ENCODE measurements around the gene CFAP73. TPM values are rescaled to one million over a fixed set of nuclear protein-coding genes. Genes with fewer than 3 reads are reported as not detected.

Gene CFAP73
- polyA plus RNA-seq, 1 of the 3 experiments (the other 2 are of a cell fraction): not detected

DNA sequence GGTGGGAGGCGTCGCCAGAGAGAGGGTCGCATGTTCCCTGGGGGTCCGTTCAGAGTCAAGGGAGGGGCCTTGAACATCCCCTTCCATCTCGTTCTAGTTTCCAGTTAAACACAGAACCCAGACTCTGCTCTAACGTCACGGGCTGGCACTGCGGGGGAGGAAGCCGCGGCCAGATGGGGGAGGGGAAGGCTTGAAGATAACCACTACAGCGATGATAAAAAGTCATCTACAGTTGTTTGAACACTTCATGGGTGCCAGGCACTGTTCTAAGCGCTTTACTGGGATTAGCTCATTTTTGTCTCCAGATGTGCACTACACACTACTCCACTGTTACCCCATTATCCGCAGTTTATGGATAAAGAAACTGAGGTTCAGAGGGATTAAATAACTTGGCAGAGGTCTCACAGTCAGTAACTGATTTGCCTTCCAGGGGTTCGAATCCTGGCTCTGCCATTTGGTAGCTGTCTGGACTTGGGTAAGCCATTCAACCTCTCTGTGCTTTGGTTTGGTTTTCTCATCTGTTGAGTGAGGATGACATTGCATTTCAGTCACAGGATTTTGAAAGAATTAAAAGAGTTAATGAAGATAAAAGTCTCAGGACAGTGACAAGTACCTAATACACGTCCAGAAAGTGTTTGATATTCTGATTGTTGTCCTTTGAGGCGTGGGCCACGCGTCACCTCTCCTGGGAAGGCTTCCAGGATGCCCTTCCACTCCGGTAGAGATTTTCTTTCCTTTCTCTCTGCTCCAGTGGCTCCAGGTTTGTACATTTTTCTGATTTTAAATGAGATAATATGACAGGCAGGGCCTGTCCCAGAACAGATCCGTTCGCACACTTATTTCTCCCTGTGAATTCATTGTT, 13.2 kb upstream of the CFAP73 start (continued):
- TF ChIP-seq, protein P1, sequence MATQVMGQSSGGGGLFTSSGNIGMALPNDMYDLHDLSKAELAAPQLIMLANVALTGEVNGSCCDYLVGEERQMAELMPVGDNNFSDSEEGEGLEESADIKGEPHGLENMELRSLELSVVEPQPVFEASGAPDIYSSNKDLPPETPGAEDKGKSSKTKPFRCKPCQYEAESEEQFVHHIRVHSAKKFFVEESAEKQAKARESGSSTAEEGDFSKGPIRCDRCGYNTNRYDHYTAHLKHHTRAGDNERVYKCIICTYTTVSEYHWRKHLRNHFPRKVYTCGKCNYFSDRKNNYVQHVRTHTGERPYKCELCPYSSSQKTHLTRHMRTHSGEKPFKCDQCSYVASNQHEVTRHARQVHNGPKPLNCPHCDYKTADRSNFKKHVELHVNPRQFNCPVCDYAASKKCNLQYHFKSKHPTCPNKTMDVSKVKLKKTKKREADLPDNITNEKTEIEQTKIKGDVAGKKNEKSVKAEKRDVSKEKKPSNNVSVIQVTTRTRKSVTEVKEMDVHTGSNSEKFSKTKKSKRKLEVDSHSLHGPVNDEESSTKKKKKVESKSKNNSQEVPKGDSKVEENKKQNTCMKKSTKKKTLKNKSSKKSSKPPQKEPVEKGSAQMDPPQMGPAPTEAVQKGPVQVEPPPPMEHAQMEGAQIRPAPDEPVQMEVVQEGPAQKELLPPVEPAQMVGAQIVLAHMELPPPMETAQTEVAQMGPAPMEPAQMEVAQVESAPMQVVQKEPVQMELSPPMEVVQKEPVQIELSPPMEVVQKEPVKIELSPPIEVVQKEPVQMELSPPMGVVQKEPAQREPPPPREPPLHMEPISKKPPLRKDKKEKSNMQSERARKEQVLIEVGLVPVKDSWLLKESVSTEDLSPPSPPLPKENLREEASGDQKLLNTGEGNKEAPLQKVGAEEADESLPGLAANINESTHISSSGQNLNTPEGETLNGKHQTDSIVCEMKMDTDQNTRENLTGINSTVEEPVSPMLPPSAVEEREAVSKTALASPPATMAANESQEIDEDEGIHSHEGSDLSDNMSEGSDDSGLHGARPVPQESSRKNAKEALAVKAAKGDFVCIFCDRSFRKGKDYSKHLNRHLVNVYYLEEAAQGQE (IDR thresholded peaks at IDR 0.05; ENCODE audit: low read depth, low read length): no peak
- TF ChIP-seq, protein P2, sequence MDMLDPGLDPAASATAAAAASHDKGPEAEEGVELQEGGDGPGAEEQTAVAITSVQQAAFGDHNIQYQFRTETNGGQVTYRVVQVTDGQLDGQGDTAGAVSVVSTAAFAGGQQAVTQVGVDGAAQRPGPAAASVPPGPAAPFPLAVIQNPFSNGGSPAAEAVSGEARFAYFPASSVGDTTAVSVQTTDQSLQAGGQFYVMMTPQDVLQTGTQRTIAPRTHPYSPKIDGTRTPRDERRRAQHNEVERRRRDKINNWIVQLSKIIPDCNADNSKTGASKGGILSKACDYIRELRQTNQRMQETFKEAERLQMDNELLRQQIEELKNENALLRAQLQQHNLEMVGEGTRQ (IDR thresholded peaks at IDR 0.05; ENCODE audit: borderline replicate concordance, low read depth, low read length): no peak
- TF ChIP-seq JUND (IDR thresholded peaks at IDR 0.05) (no peak), TCF12 (IDR thresholded peaks at IDR 0.05) (no peak), GABPA (IDR thresholded peaks at IDR 0.05; ENCODE audit: low read depth) (no peak), RCOR1 (IDR thresholded peaks at IDR 0.05; ENCODE audit: low read length) (no peak), MEF2A (IDR thresholded peaks at IDR 0.05; ENCODE audit: borderline replicate concordance, low read depth) (no peak)
- TF ChIP-seq, protein P3, sequence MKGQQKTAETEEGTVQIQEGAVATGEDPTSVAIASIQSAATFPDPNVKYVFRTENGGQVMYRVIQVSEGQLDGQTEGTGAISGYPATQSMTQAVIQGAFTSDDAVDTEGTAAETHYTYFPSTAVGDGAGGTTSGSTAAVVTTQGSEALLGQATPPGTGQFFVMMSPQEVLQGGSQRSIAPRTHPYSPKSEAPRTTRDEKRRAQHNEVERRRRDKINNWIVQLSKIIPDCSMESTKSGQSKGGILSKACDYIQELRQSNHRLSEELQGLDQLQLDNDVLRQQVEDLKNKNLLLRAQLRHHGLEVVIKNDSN (IDR thresholded peaks at IDR 0.05; ENCODE audit: borderline replicate concordance, low read depth): no peak

DNA sequence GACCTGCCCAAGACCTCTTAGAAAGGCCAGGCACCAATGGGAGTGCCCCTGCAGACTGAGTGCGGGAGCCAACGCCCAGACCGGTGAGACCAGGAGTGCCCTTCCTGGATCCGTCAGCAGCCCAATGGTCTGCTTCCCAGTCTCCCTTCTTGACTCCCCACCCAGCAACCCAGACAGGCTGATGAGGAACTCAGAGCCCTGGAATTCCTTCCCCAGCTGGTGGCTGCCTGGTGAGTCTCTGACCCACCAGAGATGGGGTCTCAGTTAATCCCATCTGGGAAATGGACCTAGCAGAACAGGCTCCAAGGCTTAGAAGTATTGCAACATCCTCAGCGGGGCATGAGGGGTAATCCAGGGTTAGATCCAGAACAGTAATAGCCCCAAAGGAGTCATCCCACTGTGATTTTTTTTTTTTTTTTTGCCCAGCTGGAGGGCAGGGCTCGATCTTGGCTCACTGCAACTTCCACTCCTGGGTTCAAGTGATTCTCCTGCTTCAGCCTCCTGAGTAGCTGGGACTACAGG, 12.5 kb upstream of the CFAP73 start:
- DNase-seq: no peak
- no peak overlapping the region for H3K9ac ChIP-seq
- no peaks in the 10 kb centered on the region for H3K79me2 ChIP-seq (ENCODE audit: insufficient read depth)
- H3K4me3 ChIP-seq (ENCODE audit: low read depth in 2 of 2, low read length in 1 of 2): no peak overlapping the region
- H3K9me3 ChIP-seq: no peaks in the 10 kb centered on the region
- ChIA-PET POLR2A (no interaction called here), CTCF (interaction anchor here (1.3 to 6.4 kb wide), 4 partner anchors 9 to 88 kb away, joined by 4 to 49 read pairs (median 7); partner anchors contain the start of gene CFAP73)
- no peak overlapping the region for H2AFZ ChIP-seq (ENCODE audit: low read depth)
- H3K36me3 ChIP-seq (replicated peaks in 1 of 2; ENCODE audit: control insufficient read depth in 1 of 2, insufficient read depth in 2 of 2, low read length in 1 of 2): no peaks in the 10 kb centered on the region
- no peaks in the 10 kb centered on the region for H4K20me1 ChIP-seq (ENCODE audit: insufficient read depth)
- no peak overlapping the region for H3K4me2 ChIP-seq
- H3K4me1 ChIP-seq (ENCODE audit: control insufficient read depth in 1 of 2, insufficient read depth in 2 of 2, low read depth in 1 of 2, low read length in 1 of 2): no peaks in the 10 kb centered on the region; a peak in 1 of 4 replicates
- no peaks in the 10 kb centered on the region for H3F3A ChIP-seq (replicated peaks; ENCODE audit: insufficient read depth)
- H3K27me3 ChIP-seq (ENCODE audit: insufficient read depth): no peaks in the 10 kb centered on the region
- no peak overlapping the region for H3K27ac ChIP-seq (ENCODE audit: low read depth in 2 of 2, low read length in 1 of 2)
- TF ChIP-seq SIN3A (IDR thresholded peaks at IDR 0.05; ENCODE audit: borderline replicate concordance, low read depth, low read length): no peak
- TF ChIP-seq MEF2A (IDR thresholded peaks at IDR 0.05; ENCODE audit: borderline replicate concordance, low read depth): no peak
- TF ChIP-seq RCOR1 (IDR thresholded peaks at IDR 0.05; ENCODE audit: low read length): no peak
- no peaks in the 10 kb centered on the region for H3K9me2 ChIP-seq
- 87% methylated on average over 6 of the region's 6 CpGs for WGBS (ENCODE audit: low lambda C conversion rate)

Measured in SK-N-SH (cell line).